Sciatic nerve (tissue), 2 donors: ENCODE results near the gene PTPRM. TPM values are rescaled to one million over a fixed set of nuclear protein-coding genes. Genes with fewer than 3 reads are reported as not detected.
A peak's percentile ranks its signal among the peaks of the same experiment; 100 is the strongest.

Source experiments
- ATAC-seq: fragments of 200-7000 bp; cut with Tn5 transposase; one replicate; pipeline ENCODE4 v1.9.1; 2020; ENCODE audit warnings: mild to moderate bottlenecking, moderate library complexity
- DNase-seq: peaks from one replicate; pipeline ENCODE4 v3.0.0-alpha.2; 2020; ENCODE audit warnings: low spot score
- intact Hi-C: fragments of 100-400 bp; cut with DNase I; formaldehyde crosslinking; loops from one replicate; pipeline ENCODE4 v1.14.2; 2022
- total RNA-seq: library from RNA; stranded (reverse); fragmentation: NEBNext Ultra II Directional; extraction: Animal tissue kit (Norgen Biotek cat#: 25700); gene quantifications from one replicate; pipeline ENCODE4 v1.2.1, GENCODE V29; 2021
- donor health status: DM: no; HTN: no; CAD: no.
- donor health status: DM: no; HTN: no; CAD: no.

PTPRM gene
- total RNA-seq, 1 donor from 2014 or later, result 66.5 TPM

DNA sequence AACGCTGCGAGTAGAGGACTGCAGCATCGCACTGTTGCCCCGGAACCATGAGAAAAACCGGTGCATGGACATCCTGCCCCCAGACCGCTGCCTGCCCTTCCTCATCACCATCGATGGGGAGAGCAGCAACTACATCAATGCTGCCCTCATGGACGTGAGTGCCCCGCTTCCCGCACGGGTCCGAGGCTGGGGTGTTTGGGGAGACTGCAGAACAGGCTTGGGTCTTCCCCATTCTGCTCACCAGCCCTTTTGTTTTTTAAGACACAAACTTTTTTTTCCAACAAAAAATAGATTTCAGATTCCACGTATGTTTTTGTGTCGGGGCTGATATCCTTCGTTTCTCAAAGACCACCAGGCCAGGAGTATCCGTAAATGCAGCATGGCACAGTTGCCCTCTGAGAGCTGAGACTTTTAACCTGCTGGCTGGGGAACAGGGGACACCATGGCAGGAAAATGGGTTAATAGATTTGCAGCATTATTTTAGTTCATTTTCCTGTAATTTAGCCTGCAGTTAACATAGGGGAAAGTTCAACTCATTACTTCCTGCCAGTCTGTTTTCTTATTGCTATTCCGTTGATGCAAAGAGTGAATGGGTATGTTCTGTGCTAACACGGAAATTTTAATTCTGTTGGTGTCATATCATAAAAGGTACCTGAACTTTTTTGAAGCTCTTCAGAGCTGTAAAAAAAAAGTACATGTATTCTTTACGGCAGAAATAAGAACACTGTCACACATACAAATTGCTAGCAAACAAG, 812.2 kb downstream of the PTPRM start:
- intact Hi-C loops, result no loop called here

DNA sequence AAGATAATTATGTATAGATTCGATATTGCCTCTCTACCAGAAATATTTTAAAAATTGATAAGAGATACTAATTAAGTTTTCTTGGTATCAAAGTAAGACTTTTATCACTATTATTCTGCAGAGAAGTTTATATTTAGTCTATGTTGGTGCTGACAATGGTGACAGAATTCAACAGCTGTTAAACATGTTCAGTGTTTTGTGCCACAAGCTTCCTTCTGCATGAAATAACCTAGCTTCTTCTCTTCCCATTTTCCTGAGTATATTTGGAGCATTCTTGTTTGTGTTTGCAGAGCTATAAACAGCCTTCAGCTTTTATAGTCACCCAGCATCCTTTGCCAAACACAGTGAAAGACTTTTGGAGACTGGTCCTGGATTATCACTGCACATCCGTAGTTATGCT, 812.9 kb downstream of the PTPRM start:
- intact Hi-C loops, result no loop called here
- ATAC-seq (no peak), DNase-seq (no peak)

More for the DNA sequence above, 812.2 kb downstream of the PTPRM start:
- ATAC-seq, result no peak
- no peak for DNase-seq

DNA sequence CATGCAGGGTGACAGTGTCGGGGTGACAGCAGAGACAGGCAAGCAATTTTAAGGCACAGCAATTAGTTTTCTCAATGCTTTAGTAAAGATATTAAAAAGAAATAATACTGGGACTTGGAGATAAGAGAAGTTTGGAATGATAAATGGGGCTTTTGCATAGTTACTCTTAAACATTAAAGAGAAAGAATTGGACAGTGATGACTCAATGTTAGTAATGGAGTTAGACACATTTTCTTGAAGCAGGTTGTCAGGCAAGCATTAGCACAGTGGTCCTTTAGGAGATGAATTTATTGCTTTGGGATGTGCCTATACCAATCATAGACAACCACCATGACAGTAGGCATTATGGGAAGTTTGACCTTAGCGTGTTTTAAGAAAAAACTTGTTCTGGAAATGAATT, 813.8 kb downstream of the PTPRM start:
- intact Hi-C loops, result no loop called here

DNA sequence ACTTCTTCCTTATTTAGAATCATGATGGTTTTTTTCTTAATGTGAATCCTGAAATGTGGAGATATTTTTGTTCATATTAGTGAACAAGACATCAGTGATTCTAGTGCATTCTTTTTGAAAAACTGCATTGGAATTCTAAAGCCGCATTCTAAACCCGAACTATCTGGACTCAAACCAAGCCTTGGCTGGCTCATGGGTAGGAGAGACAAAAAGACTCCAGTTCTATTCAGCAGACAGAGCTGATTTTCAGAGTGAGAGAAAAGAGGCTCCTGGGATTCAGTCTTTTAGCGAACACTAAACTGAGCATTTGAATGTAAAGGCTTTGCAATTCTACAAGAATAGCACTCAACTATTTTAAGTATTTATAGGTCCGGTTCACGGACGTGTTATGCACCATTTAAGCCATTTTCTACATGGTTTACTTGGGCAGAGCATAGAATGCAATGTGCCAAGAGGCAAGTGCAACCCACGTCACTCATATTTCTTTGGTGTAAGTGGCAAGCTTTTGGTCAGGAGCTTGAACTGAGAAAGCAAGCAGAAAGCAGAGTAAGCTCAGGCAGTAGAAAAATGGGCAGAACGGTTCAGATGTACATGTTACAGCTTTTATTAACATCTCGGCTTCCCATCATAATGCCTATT, 814.8 kb downstream of the PTPRM start:
- intact Hi-C loops, result no loop called here
- ATAC-seq (no peak), DNase-seq (no peak)

More for the DNA sequence above, 813.8 kb downstream of the PTPRM start:
- no peak for DNase-seq
- ATAC-seq, result no peak

DNA sequence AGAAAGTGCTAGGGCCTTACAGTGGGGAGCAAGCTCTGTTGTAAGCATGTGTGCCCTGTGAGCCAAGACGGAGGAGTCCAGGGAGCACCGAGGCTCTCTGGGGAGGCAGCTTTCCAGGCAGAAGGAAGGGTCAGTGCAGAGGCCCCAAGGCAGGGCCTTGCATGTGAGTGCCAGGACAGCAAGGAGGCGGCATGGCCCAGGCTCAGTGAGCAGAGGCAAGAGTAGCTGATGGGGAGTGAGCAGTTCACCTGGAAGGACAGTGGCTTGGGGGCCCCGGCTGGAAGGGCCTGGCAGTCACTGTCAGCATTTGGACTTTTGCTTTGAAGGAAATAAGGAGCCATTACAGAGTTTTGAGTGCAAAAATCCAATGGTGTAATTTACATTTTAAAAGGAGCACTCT, 818.3 kb downstream of the PTPRM start:
- no peak for DNase-seq
- peak; percentile 23 for ATAC-seq
- intact Hi-C loops, result no loop called here

DNA sequence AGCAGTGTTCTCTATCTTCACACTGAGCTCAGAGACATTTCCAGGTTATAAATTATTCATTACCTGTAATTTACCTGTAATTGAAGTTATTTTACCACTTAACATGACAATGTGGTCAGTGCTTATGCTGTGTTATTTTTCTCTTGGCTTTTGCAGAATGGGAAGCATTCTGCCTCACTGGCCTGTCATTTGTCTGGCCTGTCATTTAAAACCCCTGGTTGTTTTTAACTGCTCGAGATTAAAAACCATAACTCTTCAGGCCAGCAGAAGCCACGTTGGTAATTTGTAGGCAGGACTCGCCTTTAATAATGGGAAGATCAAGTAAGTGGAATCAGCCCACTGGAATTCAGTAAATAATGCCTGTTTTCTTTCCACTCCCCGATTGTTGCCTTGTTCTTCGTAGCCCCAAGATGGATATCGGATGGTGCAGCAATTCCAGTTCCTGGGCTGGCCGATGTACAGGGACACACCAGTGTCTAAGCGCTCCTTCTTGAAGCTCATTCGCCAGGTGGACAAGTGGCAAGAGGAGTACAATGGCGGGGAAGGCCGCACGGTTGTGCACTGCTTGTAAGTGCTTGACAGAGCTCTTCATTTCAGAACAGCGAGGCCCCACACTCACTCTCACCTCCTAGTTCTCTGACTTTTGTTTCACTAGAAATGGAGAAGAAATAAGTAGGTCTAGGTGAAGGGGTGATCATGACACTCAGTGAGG, 819.7 kb downstream of the PTPRM start:
- ATAC-seq (no peak), DNase-seq (no peak)
- intact Hi-C loops, result no loop called here

DNA sequence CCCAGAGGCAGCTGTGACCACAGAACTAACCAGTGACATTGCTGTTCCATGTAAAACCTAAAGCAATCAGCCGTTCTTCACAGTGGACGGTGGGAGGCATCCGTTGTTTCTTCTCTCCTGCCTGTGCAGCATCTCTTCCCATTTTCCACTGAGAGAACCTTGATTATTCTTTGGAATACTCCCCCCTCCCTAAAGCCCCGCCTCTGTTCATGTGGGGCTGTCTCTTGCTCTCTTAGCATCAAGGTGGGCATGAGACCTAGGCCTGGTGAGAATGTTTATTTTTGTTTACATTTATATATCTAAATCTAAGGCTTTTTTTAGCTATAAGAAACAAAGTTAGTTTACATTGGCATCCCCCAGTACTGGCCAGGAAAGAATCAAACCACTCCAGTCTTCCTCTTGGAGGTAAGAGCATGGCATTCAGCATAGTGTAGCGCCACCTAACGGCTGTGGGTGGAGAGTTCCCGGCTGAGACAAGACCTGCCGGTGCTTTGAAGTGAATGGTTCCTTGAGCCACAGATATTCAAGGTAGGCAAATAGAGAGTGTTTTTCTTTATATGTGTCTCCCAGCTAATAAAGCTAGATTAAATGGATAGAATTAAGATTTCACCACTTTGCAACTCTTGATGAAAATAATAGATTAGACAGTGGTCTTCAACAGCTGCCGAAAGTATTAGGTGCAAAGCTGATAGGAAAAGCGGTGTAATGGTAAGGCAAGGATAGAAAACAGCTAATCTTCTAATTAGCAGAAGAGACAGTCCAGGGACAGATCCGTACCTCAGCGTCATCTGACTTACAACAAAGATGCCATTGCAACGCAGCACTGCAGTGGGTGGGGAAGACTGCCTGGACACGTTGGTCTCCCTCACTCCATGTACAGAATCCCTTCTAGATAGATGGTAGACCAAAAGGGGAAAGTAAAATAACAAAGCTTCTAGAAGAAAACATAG, 822.5 kb downstream of the PTPRM start:
- peak; percentile 84 for ATAC-seq
- DNase-seq, result peak; percentile 84

DNA sequence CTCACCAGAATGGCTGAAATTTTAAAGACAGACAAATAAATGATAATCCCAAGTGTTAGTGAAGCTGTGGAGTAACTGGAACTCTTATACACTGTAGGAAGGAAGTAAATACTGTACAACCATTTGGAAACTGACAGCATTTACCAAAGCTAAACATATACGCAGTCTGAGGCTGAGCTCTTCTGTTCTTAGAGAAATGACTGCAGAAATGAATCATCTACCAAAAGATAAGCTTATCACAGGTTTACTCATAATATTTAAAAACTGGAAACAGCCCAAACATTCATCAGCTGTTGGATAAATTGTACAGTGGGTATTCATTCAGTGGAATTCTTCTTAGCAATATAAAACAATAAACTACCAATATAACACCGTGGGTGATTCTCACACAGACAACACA, 824.0 kb downstream of the PTPRM start:
- DNase-seq (no peak), ATAC-seq (no peak)
- intact Hi-C loops, result no loop called here

More for the DNA sequence above, 822.5 kb downstream of the PTPRM start:
- intact Hi-C loops, result no loop called here

DNA sequence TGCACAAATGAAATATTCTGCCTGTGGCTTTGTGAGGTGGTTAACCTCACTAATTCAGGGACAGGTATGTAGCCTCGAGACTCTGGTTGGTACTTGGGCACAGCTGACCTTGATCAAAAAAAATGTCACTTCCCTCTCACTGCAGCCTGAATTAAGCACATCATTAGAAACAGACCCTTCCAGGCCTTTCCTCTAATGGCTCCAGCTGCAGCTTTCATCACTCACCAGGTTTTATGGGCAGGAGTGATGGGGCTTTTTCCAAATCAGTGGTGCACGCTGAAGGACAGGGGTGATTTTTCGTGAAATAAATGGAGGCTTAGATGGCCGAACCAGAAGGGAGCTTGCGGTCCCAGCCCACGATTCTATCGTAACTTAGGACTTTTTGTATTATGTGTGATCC, 829.1 kb downstream of the PTPRM start:
- ATAC-seq (no peak), DNase-seq (no peak)
- intact Hi-C loops, result no loop called here

DNA sequence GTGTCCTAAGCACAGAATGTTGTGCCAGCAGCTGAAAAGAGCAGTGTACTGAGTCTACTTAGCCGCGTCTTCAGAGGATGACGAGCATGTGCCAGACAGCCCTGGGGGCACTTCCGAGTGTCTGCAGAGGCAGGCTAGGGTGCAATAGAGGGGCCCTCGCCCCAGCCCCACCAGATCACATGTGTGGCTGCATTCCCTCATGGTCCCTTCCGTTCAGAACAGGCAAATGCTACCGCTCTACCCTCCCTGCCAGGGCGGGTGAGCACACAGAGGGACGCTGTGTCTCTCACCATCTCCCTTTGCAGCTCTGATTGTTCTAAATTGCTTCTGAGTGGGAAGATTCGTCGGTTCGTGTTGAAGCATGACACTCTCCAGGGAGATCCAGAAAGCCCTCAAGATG, 829.9 kb downstream of the PTPRM start:
- DNase-seq (no peak), ATAC-seq (no peak)
- intact Hi-C loops, result no loop called here

DNA sequence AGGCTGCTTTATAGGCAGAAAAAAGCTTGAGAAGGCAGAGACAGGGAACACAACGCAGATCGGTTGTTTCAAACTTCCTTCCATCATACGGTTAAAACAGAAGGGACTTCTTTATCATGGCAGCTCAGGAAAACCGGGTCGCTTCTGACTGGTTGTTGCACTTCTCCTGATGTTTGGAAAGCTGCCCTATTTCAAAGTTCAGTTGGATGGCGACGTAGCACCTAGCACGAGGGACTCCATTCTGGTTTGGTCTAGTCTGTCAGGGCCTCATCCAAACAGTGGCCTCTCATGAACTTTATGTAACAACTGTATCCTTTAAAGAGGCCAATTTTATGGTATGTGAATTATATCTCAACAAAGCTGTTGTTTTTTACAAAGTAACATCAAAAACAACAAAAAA, 832.0 kb downstream of the PTPRM start:
- intact Hi-C loops, result no loop called here
- ATAC-seq, result no peak

DNA sequence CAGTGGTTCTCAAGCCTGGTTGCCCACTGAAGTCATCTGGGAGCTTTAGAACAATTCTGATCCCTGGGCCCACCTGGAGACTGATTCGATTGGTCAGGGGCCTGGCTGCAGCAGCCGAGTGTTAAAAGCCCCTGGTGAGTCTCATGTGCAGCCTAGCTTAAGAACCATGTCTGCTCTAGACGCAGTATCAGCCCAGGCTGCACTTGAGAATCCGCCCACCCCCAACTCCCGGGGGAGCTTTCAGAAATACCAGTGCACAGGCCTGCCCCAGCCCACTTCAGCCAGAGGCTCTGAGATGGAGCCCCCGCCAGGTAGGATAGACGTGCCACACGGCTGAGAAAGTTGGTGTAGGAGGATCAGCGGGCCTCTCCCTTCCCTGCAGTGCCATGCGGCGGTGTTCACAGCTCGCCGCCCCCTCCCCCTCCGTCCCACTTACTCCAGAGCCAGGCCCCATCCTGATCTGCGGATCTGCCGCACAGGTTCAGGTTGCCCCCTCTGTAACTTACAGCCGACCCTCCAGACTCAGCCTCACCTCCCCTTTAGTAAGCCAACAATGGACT, 833.2 kb downstream of the PTPRM start:
- DNase-seq (no peak), ATAC-seq (no peak)
- intact Hi-C loops, result no loop called here

More for the DNA sequence above, 832.0 kb downstream of the PTPRM start:
- no peak for DNase-seq

DNA sequence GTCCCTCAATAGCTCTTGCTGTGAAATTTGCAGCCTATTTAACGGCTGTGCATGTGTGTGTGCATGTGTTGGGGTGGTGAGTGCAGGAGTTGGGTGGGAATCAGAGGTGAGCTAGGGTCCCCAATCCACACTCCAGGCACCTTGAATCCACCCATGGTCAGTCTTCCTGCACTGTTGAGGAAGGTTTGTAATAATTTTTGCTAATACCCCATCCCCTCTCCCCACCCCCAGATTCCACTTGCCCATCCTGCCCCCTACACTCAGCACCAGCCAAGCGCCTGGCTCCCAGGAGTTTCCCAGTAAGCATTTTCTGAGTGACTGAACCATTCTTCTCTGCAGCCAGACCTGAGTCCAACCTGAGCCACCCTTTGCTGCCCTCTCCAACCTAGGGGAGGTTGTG, 833.7 kb downstream of the PTPRM start:
- intact Hi-C loops, result no loop called here
- ATAC-seq (no peak), DNase-seq (no peak)

DNA sequence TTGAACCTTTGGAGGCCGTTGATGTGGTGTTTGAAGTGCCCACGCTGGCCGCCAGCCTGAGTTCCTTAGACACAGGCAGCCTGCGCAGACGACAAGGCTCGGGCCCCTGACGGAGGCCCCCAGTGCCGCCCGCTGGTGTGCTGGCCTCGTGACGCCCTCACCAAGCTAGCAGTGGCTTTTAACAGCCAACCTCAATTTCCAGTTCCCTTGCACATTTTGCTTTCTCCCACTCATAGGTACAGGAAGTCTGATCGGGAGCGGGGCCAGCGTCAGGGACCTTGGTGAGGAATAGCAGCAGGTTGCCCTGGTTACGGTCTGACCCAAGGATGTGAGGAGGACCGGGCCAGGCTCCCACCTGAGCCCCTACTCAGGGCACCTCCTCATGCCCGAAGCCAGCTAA, 834.5 kb downstream of the PTPRM start:
- intact Hi-C loops, result no loop called here
- no peak for DNase-seq
- ATAC-seq, result no peak

DNA sequence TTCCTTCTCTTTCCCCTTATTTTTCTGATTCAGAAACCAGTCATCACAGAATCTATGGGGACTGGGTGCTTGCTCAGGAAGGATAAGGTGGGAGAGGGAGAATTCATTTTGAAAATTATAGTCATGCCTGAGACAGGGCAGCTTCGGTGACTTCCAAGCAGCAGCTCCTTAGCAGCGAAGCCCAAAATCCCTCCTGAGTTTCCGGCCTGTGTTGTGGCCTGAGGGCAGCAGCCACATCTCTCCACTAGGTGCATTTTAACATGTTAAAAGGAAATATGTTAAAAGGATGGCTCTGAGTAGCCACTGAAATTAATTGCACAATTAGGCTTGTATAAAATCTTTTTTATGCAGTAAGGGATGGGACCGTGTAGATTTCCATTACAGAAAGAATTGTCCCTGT, 835.1 kb downstream of the PTPRM start:
- intact Hi-C loops, result no loop called here
- no peak for DNase-seq
- no peak for ATAC-seq

DNA sequence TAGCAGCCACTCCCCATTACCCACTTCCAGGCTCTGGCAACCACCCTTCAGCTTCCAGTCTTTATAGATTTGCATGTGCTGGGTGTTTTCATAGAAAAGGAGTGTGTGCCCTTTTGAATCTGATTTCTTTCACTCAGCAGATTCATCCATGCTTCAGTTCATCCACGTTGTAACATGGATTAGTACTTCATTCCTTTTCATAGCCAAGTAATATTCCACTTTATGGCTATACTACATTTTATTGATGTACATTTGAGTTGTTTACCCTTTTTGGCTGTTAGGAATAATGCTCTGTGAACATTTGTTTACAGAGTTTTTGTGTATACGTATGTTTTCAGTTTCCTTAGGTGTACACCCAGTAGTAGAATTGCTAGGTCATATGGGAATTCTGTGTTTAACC, 836.6 kb downstream of the PTPRM start:
- ATAC-seq (no peak), DNase-seq (no peak)
- intact Hi-C loops, result no loop called here

DNA sequence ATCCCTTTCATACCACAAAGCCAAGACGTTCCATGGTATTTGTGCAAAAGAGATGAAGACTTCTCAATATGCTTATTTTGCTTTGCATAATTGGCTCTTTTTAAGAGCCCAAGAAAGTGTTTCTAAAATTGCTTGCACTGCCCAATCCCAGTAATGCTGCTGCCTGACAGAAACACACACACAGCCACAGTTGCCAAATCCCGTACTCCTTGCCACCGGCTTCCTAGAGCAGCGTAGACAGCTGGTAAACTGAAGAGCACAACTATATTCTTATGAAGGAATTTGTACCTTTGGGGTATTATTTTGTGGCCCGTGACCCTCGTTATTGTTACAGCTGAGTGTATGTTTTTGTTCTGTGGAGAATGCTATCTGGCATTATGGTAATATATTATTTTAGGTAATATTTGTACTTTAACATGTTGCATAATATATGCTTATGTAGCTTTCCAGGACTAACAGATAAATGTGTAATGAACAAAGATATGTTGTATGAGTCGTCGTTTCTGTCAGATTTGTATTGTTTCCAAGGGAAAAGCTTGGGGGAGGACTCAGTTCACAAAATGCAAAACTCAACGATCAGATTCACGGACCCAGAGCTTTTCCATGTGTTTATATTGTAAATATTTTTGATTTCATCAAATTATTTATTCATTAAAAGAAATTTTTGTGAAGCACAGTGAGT, 839.2 kb downstream of the PTPRM start:
- intact Hi-C loops, result no loop called here
- DNase-seq, result no peak
- ATAC-seq, result peak; percentile 41

DNA sequence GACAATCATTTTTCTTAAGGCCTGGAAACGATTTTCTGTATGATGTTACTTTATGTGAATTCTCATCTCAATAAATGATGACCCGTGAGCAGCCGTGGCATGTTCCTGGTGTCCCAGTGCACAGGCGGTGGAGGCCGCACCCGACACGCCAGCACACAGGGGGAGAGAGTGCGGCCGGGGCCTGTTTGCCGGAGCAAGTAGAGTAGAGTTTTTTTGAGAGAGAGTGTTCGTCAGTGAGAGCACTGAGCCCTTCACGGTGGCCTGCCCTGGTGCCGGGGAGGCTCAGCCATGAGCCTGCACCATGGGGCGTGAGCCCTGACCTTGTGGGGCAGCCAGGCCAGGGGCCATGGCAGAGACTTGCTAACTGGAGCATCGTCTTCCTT, 839.7 kb downstream of the PTPRM start:
- DNase-seq, result no peak
- peak; percentile 61 for ATAC-seq
- intact Hi-C loops, result no loop called here
